ENCODE results near the gene HOXA11. TPM values are rescaled to one million over a fixed set of nuclear protein-coding genes. Genes with fewer than 3 reads are reported as not detected.

Gene HOXA11
- total and polyA plus RNA-seq, 4 donors = not detected

- H3K4me3 ChIP-seq (ENCODE audit: low read depth in 1 of 3, low read length in 3 of 3) = peak overlapping the region in 1 of 3 donors; percentile 42
- TF ChIP-seq EGR1 (IDR thresholded peaks at IDR 0.05; ENCODE audit: low read depth in 2 of 2) = no peak
- TF ChIP-seq SP1 (IDR thresholded peaks at IDR 0.05) = no peak
- no peak for TF ChIP-seq RAD21 (IDR thresholded peaks at IDR 0.05)
- TF ChIP-seq FOXA1 (IDR thresholded peaks at IDR 0.05) = no peak
- no peak for TF ChIP-seq FOXA2 (IDR thresholded peaks at IDR 0.05)
- TF ChIP-seq HNF4G (IDR thresholded peaks at IDR 0.05) = no peak
- TF ChIP-seq HNF4A (conservative IDR thresholded peaks at IDR 0.05) = no peak
- no peak for TF ChIP-seq RXRA (IDR thresholded peaks at IDR 0.05)
- TF ChIP-seq, protein P1, sequence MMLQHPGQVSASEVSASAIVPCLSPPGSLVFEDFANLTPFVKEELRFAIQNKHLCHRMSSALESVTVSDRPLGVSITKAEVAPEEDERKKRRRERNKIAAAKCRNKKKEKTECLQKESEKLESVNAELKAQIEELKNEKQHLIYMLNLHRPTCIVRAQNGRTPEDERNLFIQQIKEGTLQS (IDR thresholded peaks at IDR 0.05) = no peak
- TF ChIP-seq JUND (IDR thresholded peaks at IDR 0.05) = no peak
- no peak for TF ChIP-seq MAX (IDR thresholded peaks at IDR 0.05)
- TF ChIP-seq TAF1 (conservative IDR thresholded peaks at IDR 0.05) = no peak
- TF ChIP-seq, protein P2, sequence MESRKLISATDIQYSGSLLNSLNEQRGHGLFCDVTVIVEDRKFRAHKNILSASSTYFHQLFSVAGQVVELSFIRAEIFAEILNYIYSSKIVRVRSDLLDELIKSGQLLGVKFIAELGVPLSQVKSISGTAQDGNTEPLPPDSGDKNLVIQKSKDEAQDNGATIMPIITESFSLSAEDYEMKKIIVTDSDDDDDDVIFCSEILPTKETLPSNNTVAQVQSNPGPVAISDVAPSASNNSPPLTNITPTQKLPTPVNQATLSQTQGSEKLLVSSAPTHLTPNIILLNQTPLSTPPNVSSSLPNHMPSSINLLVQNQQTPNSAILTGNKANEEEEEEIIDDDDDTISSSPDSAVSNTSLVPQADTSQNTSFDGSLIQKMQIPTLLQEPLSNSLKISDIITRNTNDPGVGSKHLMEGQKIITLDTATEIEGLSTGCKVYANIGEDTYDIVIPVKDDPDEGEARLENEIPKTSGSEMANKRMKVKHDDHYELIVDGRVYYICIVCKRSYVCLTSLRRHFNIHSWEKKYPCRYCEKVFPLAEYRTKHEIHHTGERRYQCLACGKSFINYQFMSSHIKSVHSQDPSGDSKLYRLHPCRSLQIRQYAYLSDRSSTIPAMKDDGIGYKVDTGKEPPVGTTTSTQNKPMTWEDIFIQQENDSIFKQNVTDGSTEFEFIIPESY (IDR thresholded peaks at IDR 0.05) = no peak
- no peaks in the 10 kb centered on the region for H3K36me3 ChIP-seq (ENCODE audit: control insufficient read depth in 4 of 4, insufficient read depth in 3 of 4, low read depth in 1 of 4, low read length in 3 of 4)
- peaks cover 0 to 6% (median under 1%) of the 10 kb centered on the region in 4 donors for H3K9me3 ChIP-seq (ENCODE audit: control insufficient read depth in 4 of 4, low read length in 3 of 4)
- no peak overlapping the region for H3K9ac ChIP-seq (ENCODE audit: low read depth in 1 of 2, low read length in 2 of 2)
- DNase-seq (ENCODE audit: low spot score) = no peak
- H3K27ac ChIP-seq (ENCODE audit: low read depth in 1 of 2, low read length in 2 of 2) = no peak overlapping the region
- WGBS = 10% methylated on average over 42 of the region's 42 CpGs
- peaks cover 4 to 50% (median 30%) of the 10 kb centered on the region in 4 donors for H3K27me3 ChIP-seq (ENCODE audit: control insufficient read depth in 4 of 4, insufficient read depth in 4 of 4, low read length in 3 of 4)
- peaks cover 14 to 28% (median 20%) of the 10 kb centered on the region in 4 donors for H3K4me1 ChIP-seq (ENCODE audit: control insufficient read depth in 4 of 4, insufficient read depth in 4 of 4, low read length in 3 of 4)
Observed at GRCh38 chr7:27191833-27192545, 7.0 kb upstream of the HOXA11 start.

DNA sequence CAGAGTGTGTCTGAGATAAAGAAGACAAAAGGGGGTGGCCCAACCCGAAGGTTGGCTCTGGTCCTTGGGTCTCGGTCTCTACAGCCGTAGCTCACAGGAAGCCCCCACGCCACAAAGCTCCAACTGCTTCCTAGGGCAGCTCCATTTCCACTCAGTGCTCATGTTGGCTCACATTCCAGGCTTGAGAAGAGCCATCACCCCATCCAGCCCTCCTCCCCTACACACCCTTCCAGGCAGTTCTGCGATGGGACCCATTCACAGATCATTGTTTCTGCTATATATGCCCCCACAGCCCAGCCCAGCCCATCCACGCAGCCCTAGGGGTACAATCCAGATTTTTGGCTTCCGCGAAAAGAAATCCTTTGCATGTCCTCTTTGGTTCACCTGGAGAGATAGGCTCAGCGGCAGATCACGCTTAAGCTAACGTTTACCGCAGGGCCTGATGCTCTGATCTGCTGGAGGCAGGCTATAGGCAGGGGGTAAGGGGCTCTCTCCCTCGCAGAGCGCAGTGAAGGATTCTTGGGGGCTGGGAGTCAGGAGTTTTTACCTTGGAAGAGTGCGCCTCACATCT, 6.2 kb upstream of the HOXA11 start:
- Histone ChIP-seq H3K27me3 (ENCODE audit: control insufficient read depth in 4 of 4, insufficient read depth in 4 of 4, low read length in 3 of 4) (peaks cover 7 to 51% (median 30%) of the 10 kb centered on the region in 4 donors), H3K36me3 (ENCODE audit: control insufficient read depth in 4 of 4, insufficient read depth in 3 of 4, low read depth in 1 of 4, low read length in 3 of 4) (no peaks in the 10 kb centered on the region), H3K9me3 (ENCODE audit: control insufficient read depth in 4 of 4, low read length in 3 of 4) (peaks cover 0 to 6% (median under 1%) of the 10 kb centered on the region in 4 donors), H3K9ac (ENCODE audit: low read depth in 1 of 2, low read length in 2 of 2) (no peak overlapping the region), H3K4me3 (ENCODE audit: low read depth in 1 of 3, low read length in 3 of 3) (no peak overlapping the region), H3K27ac (ENCODE audit: low read depth in 1 of 2, low read length in 2 of 2) (no peak overlapping the region), H3K4me1 (ENCODE audit: control insufficient read depth in 4 of 4, insufficient read depth in 4 of 4, low read length in 3 of 4) (peaks cover 12 to 25% (median 19%) of the 10 kb centered on the region in 4 donors)
- no peak for DNase-seq (ENCODE audit: low spot score)
- 21% methylated on average over 15 of the region's 15 CpGs for WGBS
- TF ChIP-seq, protein P1 (IDR thresholded peaks at IDR 0.05) = no peak
- TF ChIP-seq HNF4G (IDR thresholded peaks at IDR 0.05) = no peak
- no peak for TF ChIP-seq FOXA1 (IDR thresholded peaks at IDR 0.05)
- no peak for TF ChIP-seq EGR1 (IDR thresholded peaks at IDR 0.05; ENCODE audit: low read depth in 2 of 2)
- no peak for TF ChIP-seq GABPA (IDR thresholded peaks at IDR 0.05 in 1 of 2, conservative IDR thresholded peaks at IDR 0.05 in 1 of 2)
- no peak for TF ChIP-seq REST (IDR thresholded peaks at IDR 0.05)
- TF ChIP-seq, protein P2 (IDR thresholded peaks at IDR 0.05) = no peak
- no peak for TF ChIP-seq RAD21 (IDR thresholded peaks at IDR 0.05)
- TF ChIP-seq TAF1 (conservative IDR thresholded peaks at IDR 0.05) = no peak
- TF ChIP-seq NR2F2 (IDR thresholded peaks at IDR 0.05) = no peak
- TF ChIP-seq HNF4A (conservative IDR thresholded peaks at IDR 0.05) = no peak
- TF ChIP-seq, protein P3, sequence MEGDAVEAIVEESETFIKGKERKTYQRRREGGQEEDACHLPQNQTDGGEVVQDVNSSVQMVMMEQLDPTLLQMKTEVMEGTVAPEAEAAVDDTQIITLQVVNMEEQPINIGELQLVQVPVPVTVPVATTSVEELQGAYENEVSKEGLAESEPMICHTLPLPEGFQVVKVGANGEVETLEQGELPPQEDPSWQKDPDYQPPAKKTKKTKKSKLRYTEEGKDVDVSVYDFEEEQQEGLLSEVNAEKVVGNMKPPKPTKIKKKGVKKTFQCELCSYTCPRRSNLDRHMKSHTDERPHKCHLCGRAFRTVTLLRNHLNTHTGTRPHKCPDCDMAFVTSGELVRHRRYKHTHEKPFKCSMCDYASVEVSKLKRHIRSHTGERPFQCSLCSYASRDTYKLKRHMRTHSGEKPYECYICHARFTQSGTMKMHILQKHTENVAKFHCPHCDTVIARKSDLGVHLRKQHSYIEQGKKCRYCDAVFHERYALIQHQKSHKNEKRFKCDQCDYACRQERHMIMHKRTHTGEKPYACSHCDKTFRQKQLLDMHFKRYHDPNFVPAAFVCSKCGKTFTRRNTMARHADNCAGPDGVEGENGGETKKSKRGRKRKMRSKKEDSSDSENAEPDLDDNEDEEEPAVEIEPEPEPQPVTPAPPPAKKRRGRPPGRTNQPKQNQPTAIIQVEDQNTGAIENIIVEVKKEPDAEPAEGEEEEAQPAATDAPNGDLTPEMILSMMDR (IDR thresholded peaks at IDR 0.05; ENCODE audit: low read depth, low read length, missing input control) = no peak
- TF ChIP-seq SP1 (IDR thresholded peaks at IDR 0.05) = no peak
- TF ChIP-seq MAX (IDR thresholded peaks at IDR 0.05) = no peak
- TF ChIP-seq JUND (IDR thresholded peaks at IDR 0.05) = no peak
- TF ChIP-seq FOXA2 (IDR thresholded peaks at IDR 0.05) = no peak
- no peak for TF ChIP-seq YY1 (IDR thresholded peaks at IDR 0.05)
- no peak for TF ChIP-seq RXRA (IDR thresholded peaks at IDR 0.05)
